Measurements from ENCODE around the gene TTBK2.

The TTBK2 gene

DNA sequence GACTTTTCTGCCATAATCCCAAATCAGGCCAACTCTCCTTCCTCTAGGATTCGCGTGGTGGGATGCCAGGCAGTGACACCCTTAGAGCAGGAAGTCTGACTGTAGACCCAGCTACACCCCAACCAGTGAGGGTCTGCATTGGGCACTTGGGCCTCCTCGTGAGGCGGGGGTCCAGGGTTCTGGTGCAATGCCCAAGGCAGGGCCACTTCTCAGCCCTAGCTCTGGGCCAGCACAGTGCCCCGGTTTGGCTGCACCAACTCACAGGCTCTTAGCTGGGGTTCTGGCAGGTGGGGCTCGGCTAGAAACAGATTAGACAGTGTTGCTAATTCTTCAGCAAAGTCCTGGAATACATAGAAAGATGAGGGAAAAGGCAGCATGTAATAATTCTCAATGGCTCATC, 196.3 kb downstream of the TTBK2 start:
- DNase-seq: no peak

DNA sequence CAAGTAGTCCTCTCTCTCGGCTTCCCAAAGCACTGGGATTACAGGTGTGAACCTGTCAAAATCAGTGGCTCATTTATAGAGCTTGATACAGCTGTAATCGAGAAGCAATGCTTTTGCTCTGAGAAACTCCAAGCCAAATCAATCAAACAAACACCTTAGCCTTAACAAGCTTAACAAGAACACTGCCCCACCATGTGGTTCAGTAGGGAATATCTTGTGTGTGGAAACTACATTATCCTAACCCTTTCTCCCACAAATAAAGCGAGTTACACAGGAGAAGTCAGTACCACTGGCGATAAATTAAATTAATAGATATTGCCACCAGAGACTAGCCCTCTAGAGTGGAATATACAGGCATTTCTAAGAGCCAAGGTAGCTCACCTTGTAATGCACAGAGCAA, 197.5 kb downstream of the TTBK2 start:
- no peak for DNase-seq

GRCh38 chr15:42721916-42722315, 198.7 kb downstream of the TTBK2 start:
- no peak for DNase-seq

DNA sequence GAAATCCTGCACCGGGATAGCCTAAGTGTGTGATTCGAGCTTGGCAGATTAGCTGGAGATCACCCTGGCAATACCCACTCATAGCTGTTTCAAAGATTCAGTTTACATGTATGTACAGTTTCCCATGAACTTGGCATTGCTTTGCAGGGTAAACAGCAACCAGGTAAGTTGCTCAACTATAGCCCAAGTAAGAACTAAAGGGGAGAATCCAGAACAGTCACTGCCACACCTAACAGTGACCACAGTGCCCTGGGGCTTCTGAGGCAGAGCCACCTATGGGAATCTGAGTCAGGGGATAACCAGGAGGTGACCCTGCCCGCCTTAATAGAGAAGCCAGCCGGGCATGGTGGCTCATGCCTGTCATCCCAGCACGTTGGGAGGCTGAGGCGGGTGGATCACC, 199.6 kb downstream of the TTBK2 start:
- no peak for DNase-seq

- DNase-seq: no peak
These were observed 200.5 kb downstream of the TTBK2 start for GRCh38 chr15:42720071-42720470.

- no peak for DNase-seq
These were observed 201.5 kb downstream of the TTBK2 start for GRCh38 chr15:42719043-42719442.

DNA sequence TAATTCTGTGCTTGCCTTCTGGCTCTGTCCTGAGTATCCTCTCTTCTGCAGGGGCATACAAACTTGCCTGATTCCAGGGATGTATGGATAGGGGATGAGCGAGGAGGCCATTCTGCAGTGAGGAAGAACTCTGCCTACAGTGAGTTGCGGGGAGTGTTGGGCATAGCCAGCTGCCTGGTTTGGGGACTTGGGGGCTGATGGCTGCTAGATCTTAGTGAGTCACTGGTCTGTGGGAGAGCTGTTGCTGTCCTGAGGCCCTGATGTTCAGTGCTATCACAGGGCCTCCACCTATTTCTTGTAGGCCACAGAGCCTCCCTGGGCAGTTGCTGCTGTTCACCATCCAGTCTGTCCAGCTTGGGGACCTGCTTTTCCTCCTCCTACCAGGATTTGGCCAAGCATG, 204.0 kb downstream of the TTBK2 start:
- DNase-seq: no peak

DNA sequence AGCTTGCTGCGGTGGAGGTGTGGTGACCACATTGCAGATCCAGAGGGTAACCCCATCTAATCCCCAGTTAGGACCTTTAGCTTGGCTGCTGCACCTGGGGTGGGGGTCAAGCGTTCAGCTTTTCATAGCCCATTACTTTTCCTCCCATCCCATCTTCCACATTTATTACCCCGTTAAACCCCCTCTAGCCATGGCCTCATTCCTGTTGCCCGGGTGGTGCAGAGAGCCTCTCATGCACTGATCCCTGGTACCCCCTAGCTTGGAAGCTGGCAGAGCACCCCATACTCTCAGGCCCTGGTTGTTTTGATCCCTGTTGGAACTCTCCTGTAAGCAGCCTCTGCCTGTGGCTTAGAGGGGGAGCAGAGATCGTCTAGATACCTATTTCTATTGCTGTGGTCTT, 204.5 kb downstream of the TTBK2 start:
- no peak for DNase-seq

- DNase-seq: no peak
These were observed 208.0 kb downstream of the TTBK2 start for GRCh38 chr15:42712584-42712983.

- no peak for DNase-seq
These were observed 208.8 kb downstream of the TTBK2 start for GRCh38 chr15:42711746-42712145.

DNA sequence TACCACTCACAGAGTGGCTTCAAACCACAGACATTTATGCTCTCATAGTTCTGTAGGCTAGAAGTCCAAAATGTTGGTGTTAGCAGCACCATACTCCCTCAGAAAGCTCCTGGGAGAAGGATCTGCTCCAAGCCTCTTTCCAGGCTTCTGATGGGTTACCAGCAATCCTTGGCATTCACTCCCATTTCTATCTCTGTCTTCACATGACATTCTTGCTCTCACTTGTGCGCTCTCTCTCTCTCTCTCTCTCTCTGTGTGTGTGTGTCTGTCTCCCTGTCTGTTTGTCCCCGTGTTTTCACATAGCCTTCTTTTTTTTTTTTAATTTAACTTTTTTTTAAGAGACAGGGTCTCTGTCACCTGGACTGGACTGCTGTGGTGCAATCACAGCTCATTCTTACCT, 209.9 kb downstream of the TTBK2 start:
- DNase-seq: no peak

DNA sequence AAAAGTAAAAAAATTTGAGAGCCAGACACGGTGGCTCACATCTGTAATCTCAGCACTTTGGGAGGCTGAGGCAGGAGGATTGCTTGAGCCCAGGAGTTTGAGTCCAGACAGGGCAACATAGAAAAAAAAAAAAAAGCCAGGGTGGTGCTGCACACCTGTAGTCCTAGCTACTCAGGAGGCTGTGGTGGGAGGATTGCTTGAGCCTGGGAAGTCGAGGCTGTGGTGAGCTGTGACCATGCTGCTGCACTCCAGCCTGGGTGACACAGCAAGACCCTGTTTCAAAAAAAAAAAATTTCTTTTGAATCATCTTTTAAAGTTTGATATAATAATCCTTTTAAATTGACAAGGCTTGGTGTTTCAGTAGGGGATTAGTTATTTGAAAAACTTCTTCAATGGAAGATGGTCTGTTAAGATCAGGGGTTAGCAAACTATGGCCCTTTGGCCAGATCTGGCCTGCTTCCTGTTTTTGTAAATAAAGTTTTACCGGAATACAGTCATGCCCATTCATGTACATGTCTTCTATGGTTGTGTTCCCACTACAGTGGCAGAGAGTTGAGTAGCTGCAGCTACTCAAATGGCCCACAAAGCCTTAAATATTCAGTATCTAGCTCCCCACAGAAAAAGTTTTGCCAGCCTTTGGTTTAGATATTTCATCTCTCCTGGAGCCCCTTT, 212.6 kb downstream of the TTBK2 start:
- DNase-seq: peak in 1 of 3 donors; percentile 4

- DNase-seq: no peak
These were observed 213.5 kb downstream of the TTBK2 start for GRCh38 chr15:42707068-42707467.

DNA sequence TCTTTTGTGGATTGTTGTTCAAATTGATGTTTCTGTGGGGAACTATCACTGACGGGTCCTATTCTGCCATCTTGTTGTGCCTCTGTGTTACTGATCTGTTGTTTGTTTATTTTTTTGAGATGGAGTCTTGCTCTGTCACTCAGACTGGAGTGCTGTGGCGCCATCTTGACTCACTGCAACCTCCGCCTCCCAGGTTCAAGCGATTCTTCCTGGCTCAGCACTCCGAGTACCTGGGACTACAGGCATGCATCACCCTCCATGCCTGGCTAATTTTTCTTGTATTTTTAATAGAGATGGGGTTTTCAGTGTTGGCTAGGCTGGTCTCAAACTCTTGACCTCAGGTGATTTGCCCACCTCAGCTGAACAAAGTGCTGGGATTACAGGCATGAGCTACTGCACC, 215.2 kb downstream of the TTBK2 start:
- no peak for DNase-seq

DNA sequence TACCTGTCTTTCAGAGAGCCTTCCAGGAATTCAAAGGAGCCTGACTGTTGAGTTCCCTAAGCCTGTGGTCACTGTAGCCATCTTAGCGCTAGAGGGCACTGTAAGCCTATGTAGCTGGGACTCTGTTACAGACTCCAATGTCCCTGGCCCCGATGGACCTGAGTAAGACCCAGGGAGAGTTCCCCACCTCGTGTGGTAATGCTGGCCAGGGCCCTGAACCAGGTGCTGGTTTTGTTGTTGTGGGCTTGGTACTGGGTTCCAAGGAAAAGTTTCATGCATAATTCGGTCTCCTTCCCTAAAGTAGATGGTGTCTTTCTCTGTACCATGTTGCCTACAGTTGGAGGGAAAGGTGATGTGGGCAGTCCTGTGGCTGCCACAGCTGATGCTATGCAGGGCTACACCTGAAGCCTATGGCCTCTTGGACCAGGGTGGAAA, 216.1 kb downstream of the TTBK2 start:
- DNase-seq: peak; percentile 75 to 82 (median 78)

DNA sequence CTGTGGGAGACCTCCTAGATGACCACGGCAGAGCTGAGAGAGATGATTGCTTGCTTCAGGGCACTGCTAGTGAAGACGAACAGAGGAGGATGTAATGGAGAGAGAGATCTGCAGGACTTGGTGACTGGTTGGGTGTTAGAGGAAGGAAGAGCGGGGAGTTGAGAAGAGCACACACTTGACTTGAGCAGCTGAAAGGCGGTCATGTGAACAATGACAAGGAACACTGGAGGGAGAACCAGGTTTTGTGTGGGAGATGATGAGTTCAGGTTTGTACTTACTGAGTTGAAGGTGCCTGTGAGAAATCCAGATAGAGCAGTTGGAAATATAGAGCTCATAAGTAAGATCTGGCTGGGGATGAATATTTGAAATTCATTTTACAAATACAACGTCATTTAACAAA, 224.0 kb downstream of the TTBK2 start:
- DNase-seq: no peak

DNA sequence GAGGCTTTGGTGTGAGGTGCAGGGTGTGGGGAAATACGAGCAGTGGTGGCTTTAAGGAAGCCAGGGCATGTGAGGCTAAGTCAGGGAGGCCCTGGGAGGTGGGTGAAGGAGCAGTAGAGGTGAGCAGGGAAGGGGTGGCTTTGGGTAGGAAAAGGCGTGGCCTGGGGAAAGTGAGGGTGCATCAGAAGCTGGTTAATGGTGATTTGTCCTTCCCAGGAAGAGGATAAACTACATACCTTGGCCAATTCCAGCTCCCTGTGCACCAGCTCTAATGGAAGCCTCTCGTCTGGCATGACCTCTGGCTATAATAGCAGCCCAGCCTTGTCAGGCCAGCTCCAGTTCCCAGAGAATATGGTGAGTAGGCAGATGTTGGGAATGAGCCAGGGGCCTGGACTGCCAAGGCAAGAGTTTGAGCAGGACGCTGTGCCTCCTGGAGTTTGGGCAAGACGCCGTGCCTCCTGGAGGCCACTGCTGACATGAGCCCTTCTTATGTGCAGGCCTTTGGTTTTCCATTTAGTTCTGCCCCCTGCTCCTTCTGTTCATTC, 225.0 kb downstream of the TTBK2 start:
- no peak for DNase-seq

DNA sequence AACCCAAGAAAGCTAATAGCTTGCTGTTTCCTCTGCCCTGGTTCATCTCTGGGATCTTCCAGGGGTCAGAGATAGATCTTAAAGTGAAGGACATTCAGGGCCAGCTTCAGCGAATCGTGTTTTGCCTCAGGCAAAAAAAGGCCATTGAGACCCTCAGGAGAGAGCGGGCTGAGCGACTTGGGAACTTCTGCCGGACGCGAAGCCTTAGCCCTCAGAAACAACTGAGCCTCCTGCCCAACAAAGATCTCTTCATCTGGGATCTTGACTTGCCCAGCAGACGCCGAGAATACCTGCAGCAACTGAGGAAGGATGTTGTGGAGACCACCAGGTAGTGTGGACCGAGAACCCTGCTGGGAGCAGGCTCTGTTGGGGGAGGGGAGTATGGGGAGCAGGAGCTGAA, 226.2 kb downstream of the TTBK2 start:
- DNase-seq: no peak

GRCh38 chr15:42693942-42694341, 226.6 kb downstream of the TTBK2 start:
- no peak for DNase-seq

- no peak for DNase-seq
These were observed 227.1 kb downstream of the TTBK2 start for GRCh38 chr15:42693496-42693895.

DNA sequence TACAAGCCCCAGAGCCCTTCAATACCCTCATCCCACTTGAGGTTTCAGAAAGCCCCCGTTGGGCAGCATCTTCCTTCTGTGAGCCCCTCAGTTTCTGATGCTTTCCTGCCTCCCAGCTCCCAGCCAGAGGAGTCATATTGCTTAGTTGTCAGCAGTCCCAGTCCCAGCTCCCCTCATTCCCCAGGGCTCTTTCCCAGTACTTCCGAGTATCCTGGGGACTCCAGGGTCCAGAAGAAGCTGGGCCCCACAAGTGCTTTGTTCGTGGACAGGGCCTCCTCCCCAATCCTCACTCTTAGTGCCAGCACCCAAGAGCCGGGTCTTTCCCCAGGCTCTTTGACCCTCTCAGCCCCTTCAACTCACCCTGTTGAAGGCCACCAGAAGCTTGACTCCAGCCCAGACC, 227.6 kb downstream of the TTBK2 start:
- DNase-seq: no peak

- DNase-seq: no peak
These were observed 228.0 kb downstream of the TTBK2 start for GRCh38 chr15:42692536-42692935.

DNA sequence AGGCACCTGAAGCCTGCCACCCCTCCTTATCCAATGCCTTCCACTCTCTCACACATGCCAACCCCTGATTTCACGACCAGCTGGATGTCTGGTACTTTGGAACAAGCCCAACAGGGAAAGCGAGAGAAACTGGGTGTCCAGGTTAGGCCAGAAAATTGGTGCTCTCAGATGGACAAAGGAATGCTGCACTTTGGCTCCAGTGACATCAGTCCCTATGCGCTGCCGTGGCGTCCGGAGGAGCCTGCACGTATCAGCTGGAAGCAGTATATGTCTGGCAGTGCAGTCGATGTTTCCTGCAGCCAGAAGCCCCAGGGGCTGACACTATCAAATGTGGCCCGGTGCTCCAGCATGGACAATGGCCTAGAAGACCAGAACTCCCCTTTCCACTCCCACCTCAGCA, 228.8 kb downstream of the TTBK2 start:
- no peak for DNase-seq

GRCh38 chr15:42691308-42691707, 229.3 kb downstream of the TTBK2 start:
- DNase-seq: no peak

All from suppressor macrophage treated with lipopolysaccharide for 1 hour (primary cell).